OCI-LY7 (cell line): ENCODE measurements around the gene OR1S1.

Experiments used
- EZH2phosphoT487 ChIP-seq: fragments of 200-600 bp; sonication (generic); IDR thresholded peaks from 2 replicates; pipeline ENCODE4 v1.6.1; 2018; ENCODE audit warnings: low read depth, borderline replicate concordance, mild to moderate bottlenecking, mixed run types, antibody characterized with exemption, low read length, moderate library complexity, mixed read lengths
- TF ChIP-seq, protein P1 (sequence below): fragments of 200-600 bp; sonication (generic); conservative IDR thresholded peaks from 2 replicates; pipeline ENCODE4 v1.5.1; 2014; ENCODE audit warnings: mild to moderate bottlenecking, antibody characterized with exemption, low read length, moderate library complexity, mixed read lengths

DNA sequence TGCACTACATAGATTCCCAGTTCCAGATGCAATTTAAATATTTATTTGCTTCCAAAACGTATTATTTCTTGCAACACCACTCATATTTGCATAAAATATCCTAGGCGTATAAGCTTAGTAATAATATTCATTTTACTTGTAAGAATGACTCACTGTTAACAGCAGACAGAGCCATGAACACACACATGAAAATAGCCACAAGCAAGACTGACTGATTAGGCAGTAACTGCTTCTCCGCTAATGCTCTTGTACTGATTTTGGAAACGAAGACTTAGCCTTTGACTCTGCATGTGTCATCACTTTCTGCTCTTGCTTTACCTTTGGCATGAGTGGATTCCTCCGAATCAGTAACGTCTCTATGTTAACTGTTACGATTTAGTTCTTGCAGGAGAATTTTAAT is 10.2 kb downstream of the OR1S1 start:
- TF ChIP-seq, protein P1, sequence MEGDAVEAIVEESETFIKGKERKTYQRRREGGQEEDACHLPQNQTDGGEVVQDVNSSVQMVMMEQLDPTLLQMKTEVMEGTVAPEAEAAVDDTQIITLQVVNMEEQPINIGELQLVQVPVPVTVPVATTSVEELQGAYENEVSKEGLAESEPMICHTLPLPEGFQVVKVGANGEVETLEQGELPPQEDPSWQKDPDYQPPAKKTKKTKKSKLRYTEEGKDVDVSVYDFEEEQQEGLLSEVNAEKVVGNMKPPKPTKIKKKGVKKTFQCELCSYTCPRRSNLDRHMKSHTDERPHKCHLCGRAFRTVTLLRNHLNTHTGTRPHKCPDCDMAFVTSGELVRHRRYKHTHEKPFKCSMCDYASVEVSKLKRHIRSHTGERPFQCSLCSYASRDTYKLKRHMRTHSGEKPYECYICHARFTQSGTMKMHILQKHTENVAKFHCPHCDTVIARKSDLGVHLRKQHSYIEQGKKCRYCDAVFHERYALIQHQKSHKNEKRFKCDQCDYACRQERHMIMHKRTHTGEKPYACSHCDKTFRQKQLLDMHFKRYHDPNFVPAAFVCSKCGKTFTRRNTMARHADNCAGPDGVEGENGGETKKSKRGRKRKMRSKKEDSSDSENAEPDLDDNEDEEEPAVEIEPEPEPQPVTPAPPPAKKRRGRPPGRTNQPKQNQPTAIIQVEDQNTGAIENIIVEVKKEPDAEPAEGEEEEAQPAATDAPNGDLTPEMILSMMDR: no peak
- no peak for TF ChIP-seq EZH2phosphoT487
